HTERT RPE-1 (cell line): ENCODE measurements around the gene COL4A1.

Experiments
- in situ Hi-C: fragments of 300-500 bp; cut with MboI; formaldehyde crosslinking; loops from 4 replicates; pipeline ENCODE4 v1.14.3; 2020; ENCODE audit warnings: low sequenced_read_pairs

The COL4A1 gene

GRCh38 chr13:110306960-110307766, at the start of gene COL4A1, which contains the start of gene COL4A2:
COL4A1 (minus strand) TSS chr13:110307157; CDS start chr13:110307027, 130 bp downstream.
COL4A2 (plus strand) TSS chr13:110307284; CDS start chr13:110307904, 620 bp downstream.
- in situ Hi-C loops: no loop called here

DNA sequence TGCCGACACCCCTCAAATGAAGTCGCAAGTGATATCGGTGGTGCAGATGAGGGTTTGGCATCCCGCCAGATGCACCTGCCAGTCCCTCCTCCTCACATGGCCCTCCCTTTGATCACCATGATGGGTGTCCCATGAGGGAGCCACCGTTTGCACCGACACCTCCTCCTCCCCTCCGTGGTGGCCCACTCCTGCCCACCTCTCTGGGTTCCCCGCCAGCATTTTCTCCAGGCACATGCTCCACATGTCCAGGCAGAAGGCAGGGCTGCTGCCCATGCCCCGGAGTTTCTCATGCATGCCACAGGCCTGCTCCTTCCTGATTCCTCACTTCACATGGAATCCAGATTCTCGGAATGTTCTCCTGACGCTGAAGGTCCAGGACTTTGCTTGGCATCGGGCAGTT, 49.4 kb upstream of the COL4A1 start:
- in situ Hi-C loops: no loop called here

DNA sequence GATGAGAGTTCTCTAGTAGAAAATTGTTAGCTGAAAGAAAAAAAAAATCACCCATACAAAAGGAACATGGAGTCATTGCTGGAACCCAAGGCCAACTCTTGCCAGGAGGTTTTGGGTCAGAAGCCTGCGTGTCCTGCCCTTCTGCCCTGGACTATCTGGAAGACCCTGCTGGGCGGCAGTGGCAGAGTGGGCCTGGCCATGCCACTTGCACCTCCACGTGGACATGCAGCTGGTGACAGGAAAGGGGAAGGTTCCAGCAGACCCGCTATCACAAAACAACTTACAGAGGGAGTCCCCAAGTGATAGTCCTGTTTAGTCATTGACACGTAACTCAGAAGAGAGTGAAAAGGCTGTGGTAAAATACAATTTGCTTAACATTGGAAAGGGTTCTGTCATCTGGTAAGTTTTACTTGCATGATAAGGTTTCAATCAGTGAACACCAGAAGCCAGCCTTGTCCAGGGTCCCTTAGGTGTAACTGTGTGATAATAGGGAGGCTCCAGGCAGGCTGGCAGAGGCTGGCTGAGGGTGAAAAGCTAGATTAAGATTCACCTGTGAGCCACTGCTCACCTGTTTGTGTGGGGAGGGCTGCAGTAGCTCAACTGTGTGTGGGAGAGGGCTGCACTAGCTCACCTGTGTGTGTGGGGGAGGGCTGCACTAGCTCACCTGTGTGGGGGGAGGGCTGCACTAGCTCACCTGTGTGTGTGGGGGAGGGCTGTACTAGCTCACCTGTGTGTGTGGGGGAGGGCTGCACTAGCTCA, 47.9 kb upstream of the COL4A1 start:
- in situ Hi-C loops: no loop called here

GRCh38 chr13:110354123-110354627, 47.2 kb upstream of the COL4A1 start:
- in situ Hi-C loops: no loop called here

- in situ Hi-C loops: no loop called here
Observed at GRCh38 chr13:110353339-110353977, 46.5 kb upstream of the COL4A1 start.

- in situ Hi-C loops: no loop called here
Observed at GRCh38 chr13:110352735-110353134, 45.8 kb upstream of the COL4A1 start.

DNA sequence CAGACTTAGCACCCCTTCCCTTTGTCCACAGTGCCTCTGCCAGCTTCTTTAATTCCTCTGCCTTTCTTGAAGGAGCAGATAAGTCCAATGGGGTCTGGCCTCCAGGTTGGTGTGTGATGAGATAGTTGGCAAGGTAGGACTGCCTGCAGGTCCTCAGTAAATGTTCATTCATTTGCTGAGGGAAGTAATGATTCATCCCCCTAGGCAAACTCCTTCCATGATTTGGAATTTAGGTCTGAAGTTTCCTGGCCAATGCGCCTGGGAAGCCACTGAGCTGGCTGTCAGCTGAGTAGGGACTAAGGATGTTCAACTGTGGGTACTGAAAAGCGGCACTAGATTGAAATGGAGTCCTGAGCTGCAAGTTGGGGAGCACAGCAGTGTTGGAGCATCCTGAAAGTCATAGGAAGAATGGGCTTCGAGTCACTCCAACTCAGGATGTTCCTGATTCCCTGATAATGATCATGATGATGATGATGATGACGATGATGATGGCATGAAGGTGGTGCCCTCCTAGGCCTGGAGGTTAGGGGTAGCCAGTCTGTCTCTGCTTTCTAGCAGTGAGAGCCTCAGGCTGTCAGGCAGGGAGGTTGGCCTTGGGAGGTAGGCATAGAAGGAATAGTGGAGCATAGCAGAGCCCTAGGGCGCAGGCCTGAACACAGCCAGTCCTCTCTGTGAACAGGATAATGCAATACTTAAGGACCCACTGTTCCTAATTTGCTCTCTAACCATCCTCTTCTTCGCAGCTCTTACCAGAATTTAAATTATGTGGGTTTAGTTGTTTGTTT, 44.9 kb upstream of the COL4A1 start:
- in situ Hi-C loops: no loop called here

DNA sequence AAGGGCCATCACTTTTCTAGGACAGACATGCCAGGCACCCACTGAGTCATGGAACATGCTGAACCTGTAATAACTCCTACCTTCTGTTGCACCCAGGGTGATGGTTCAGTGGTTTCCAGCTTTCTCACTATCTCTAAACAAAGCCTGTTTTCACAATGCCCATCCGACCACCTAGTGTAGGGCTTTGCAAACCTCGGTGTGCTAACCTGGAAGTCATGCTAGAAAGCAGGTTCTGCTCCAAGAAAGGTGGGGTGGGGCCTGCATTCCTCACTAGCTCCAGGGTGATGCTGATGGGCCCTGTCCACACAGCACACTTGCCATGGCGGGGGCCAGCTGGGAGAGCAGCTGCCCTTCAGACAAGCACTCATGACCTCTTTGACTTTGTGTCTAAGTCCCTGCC, 43.6 kb upstream of the COL4A1 start:
- in situ Hi-C loops: no loop called here

GRCh38 chr13:110350049-110350448, 43.1 kb upstream of the COL4A1 start:
- in situ Hi-C loops: no loop called here

GRCh38 chr13:110349239-110349638, 42.3 kb upstream of the COL4A1 start:
- in situ Hi-C loops: no loop called here

DNA sequence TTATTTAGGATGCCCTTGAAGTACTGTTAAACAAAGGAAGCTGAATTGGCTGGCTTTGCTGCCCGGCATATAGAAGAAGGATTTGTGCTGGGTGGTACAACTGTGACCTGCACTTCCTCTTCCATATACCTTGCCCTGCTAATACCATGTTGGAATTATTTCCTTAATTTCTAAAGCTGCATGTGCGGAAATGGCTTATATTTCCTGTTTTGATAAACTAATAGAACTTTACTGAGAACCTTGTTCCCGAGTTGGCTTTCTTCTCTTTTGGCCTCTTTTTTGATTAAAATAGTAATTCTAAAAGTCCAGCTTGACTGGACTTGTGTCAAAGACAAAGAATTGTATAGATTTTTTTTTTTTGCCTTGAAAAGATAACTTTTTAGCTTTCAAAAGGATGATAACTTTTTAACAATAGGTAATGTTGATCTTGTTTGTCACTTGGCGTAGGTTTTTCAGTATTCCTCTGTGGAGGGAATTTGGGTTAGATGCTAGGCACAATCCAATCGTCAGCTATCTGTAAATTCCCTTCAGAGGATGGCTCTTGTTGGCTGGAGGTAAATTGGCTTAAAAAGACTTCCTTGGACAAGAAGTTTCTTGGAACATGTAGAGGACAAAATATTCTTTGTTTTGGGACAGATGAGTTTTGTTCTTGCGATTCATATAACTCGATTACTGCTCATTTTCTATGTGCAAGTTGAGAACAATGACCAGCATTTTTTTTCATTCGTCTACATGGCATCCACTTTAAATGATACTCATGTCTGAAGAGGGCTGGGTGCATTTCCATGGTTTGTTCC, 41.5 kb upstream of the COL4A1 start:
- in situ Hi-C loops: no loop called here

GRCh38 chr13:110347535-110348308, 40.8 kb upstream of the COL4A1 start:
- in situ Hi-C loops: no loop called here

DNA sequence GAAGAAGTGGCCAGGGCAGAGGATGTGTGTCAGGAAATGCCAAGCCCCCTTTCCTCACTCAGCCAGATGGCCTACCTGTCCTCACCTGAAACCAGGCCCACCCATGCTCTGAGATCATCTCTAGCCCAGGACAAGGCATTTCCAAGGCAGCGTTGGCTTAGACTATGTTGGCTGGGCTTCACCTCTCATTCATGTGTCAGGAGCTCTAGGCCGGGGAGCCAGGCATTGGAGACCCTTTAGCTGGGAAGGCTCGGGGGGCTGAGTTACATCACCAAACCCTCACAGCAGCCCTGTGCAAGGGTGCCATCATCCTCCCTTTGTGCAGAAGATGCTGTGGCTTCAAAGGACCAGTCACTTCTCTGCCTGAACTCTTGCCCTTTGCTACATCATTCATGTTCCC, 40.1 kb upstream of the COL4A1 start:
- in situ Hi-C loops: no loop called here

DNA sequence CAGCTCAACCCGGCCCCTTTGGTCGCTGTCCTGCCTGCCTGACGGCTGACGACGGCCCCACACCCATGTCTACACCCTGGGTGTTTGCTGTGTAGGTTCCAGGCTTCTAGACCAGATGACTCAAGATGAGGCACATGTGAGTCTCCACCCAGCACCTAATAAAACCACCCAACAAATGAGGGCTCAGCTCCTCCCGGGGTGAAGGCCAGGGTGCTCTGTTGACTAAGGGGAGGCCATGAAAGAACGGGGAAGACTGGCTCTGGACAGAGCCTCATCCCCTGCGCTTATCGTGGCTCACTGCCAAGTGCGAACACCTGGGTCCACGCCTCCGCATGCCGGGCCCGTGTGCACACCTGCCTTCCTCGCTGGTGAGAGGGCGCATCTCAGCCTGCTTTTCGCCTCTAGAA, 39.7 kb upstream of the COL4A1 start:
- in situ Hi-C loops: no loop called here

GRCh38 chr13:110345701-110346100, 38.7 kb upstream of the COL4A1 start:
- in situ Hi-C loops: no loop called here

DNA sequence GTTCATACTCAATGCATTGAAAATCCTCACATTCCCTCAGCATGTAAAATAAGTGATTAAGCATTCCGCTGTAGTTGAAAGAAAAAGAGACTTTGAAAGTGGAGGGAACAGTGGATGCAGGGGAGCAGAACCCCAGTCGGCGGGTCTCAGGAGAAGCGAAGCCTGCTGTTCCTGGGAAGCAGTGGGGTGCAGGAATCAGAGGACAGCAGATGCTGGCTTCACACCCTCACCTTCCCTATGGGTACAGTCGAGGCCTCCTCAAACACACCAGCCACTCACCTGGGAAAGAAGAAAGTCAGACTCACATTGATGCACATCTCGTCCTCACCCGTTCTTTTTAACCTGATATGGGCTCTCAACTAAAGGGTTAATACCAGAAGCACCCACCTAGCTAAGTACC, 38.3 kb upstream of the COL4A1 start:
- in situ Hi-C loops: no loop called here

- in situ Hi-C loops: no loop called here
Observed at GRCh38 chr13:110344320-110344719, 37.4 kb upstream of the COL4A1 start.

DNA sequence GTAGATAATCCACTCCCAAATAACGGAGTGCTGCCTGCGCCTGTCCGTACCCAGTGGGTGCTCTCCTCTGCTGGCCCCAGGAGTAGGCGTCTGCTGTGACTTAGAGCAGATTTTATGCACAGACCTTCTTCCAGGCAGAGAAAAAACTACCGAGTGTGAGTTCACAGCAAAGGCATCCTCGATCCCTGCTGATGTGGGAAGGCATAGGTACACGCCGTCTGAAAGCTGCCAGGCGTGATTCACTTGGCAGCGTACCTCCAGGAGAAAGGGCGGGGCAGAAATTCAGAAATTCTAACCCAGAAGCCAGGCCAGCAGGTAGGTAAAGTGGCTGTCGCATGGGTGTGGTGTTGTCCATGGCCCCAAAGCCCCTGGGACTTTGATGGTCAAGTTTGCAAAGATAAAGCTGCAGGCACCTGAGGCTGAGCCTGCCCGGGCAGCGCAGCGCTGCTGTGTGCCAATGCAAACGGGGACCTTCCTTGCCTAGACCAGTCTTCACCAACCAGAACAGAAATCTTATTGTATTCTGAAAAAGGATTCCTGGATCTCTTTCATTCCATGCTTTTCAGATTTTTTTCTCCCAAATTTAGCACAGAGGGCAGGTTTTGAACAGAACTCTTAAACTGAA, 36.4 kb upstream of the COL4A1 start:
- in situ Hi-C loops: no loop called here

GRCh38 chr13:110342474-110342873, 35.5 kb upstream of the COL4A1 start:
- in situ Hi-C loops: no loop called here
